Endodermal cell (in vitro differentiated cells): ENCODE measurements around the gene SRD5A2. TPM values are rescaled to one million over a fixed set of nuclear protein-coding genes. Genes with fewer than 3 reads are reported as not detected.
"Not testable (repeated sequence)": the region's sequence is repeated elsewhere in the genome, so short reads cannot be mapped to it uniquely, and the experiment has no call there.

Experiments
- DNase-seq: peaks from one replicate; pipeline ENCODE4 v3.0.0-alpha.2; 2017
- H3K27ac ChIP-seq: 2 replicates; pipeline ENCODE4 v1.5.1; 2013; ENCODE audit warnings: mild to moderate bottlenecking, low read depth, low read length, moderate library complexity
- H3K27me3 ChIP-seq: 2 replicates; pipeline ENCODE4 v1.6.1; 2013; ENCODE audit warnings: mild to moderate bottlenecking, low read length, moderate library complexity; ENCODE audit not compliant: insufficient read depth, control insufficient read depth, poor library complexity, severe bottlenecking
- H3K36me3 ChIP-seq: 2 replicates; pipeline ENCODE4 v1.7.0; 2013; ENCODE audit warnings: mild to moderate bottlenecking, low read length, moderate library complexity; ENCODE audit not compliant: control insufficient read depth, insufficient read depth
- H3K4me1 ChIP-seq: one replicate; pipeline ENCODE4 v1.7.0; 2013; ENCODE audit warnings: low read length; ENCODE audit not compliant: control insufficient read depth, insufficient read depth
- H3K4me3 ChIP-seq: 2 replicates; pipeline ENCODE4 v1.5.1; 2013; ENCODE audit warnings: mild to moderate bottlenecking, low read length, moderate library complexity
- H3K9ac ChIP-seq: 2 replicates; pipeline ENCODE4 v1.6.1; 2013; ENCODE audit warnings: mild to moderate bottlenecking, low read length, moderate library complexity; ENCODE audit not compliant: poor library complexity, severe bottlenecking; ENCODE audit errors: extremely low read depth
- H3K9me3 ChIP-seq: 2 replicates; pipeline ENCODE4 v1.6.1; 2013; ENCODE audit warnings: mild to moderate bottlenecking, low read length, moderate library complexity; ENCODE audit not compliant: control insufficient read depth
- H3K27ac Mint-ChIP-seq: 2 replicates; pipeline ENCODE4 v1.8.0; 2020; ENCODE audit warnings: mixed read lengths
- H3K27me3 Mint-ChIP-seq: 2 replicates; pipeline ENCODE4 v1.8.0; 2021; ENCODE audit warnings: mild to moderate bottlenecking, mixed read lengths; ENCODE audit not compliant: insufficient read depth
- H3K36me3 Mint-ChIP-seq: 2 replicates; pipeline ENCODE4 v1.8.0; 2020; ENCODE audit warnings: low read depth, mixed read lengths
- H3K4me1 Mint-ChIP-seq: 2 replicates; pipeline ENCODE4 v1.8.0; 2020; ENCODE audit warnings: mixed read lengths
- H3K4me3 Mint-ChIP-seq: 2 replicates; pipeline ENCODE4 v1.8.0; 2020; ENCODE audit warnings: mild to moderate bottlenecking, moderate library complexity, mixed read lengths
- H3K9me3 Mint-ChIP-seq: 2 replicates; pipeline ENCODE4 v1.8.0; 2020; ENCODE audit warnings: mild to moderate bottlenecking, mixed read lengths
- WGBS, 2 experiments: methylation state at CpG; one replicate each; pipeline versions ENCODE4 v1.1.5 to v1.1.7; 2013; ENCODE audit warnings: missing lambda C conversion rate in 2 of 2, mixed read lengths in 1 of 2; ENCODE audit not compliant: insufficient coverage in 1 of 2, insufficient read length in 1 of 2; 5-methylcytosine and 5-hydroxymethylcytosine counted together
- total RNA-seq, 2 donors: library from RNA; stranded (reverse); fragmentation: NEBNext Ultra II Directional in 1 of 2; extraction: Animal tissue kit (Norgen Biotek cat#: 25700) in 1 of 2; gene quantifications; 2 replicates in 1 of 2; 3 replicates in 1 of 2; pipeline ENCODE4 v1.2.1, GENCODE V29; 2021
- TF ChIP-seq, protein P1 (sequence below): fragments of 200-600 bp; sonication (generic); conservative IDR thresholded peaks from 2 replicates; pipeline ENCODE4 v1.5.0; 2021; ENCODE audit warnings: antibody characterized with exemption, mild to moderate bottlenecking

Gene SRD5A2
- total RNA-seq, 2 donors from 2014 or later: 0.07 TPM; not detected in 1

DNA sequence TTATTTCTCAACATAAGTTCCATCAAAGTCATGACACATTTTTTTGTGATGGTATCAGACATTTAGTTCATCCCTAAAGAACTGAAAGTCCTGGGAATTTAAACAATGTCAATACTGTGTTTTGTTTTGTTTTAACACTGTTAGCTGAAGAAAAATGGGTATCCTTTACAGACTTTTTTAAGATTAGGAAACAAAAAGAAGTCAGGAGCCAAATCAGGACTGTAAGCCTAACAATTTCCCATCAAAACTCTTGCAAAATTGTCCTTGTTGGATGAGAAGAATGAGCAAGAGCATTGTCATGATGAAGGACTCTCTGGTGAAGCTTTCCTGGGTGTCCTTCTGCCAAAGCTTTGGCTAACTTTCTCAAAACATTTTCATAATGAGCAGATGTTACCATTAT is 69.4 kb downstream of the SRD5A2 start:
- H3K27ac ChIP-seq: no peak overlapping the region
- no peak overlapping the region for H3K27ac Mint-ChIP-seq

DNA sequence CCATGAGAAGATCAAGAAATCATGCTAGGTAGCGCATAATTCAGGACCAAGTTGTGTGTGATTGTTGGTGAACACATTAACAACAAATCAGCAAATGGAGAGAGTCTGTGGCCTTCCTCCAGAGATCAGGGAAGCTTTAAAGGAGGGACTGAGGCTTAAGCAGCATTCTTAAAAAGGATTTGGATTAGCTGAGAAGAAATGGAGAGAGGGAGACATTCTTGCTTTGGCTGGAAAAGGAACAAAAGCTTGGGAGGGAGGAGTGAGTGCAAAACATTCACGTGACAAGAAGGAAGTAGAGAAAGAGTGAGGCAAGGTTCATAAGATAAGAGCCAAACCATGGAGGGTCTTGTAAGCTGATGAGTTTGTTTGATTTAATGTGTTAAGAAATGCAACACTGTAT is 75.6 kb downstream of the SRD5A2 start:
- H3K36me3 Mint-ChIP-seq: no peaks in the 10 kb centered on the region
- peaks cover 3% of the 10 kb centered on the region for H3K9me3 Mint-ChIP-seq
- peaks cover 22% of the 10 kb centered on the region for H3K4me1 Mint-ChIP-seq
- 60 to 79% methylated on average over 2 of the region's 2 CpGs for WGBS, 2 experiments
- Histone ChIP-seq H3K36me3 (no peaks in the 10 kb centered on the region), H3K27ac (no peak overlapping the region), H3K9me3 (no peaks in the 10 kb centered on the region), H3K27me3 (no peaks in the 10 kb centered on the region), H3K4me1 (peaks cover 5% of the 10 kb centered on the region), H3K9ac (no peak overlapping the region), H3K4me3 (peak overlapping the region; percentile 16)
- peak overlapping the region; percentile 71 for H3K27ac Mint-ChIP-seq
- no peaks in the 10 kb centered on the region for H3K27me3 Mint-ChIP-seq
- no peak overlapping the region for H3K4me3 Mint-ChIP-seq
- TF ChIP-seq, protein P1, sequence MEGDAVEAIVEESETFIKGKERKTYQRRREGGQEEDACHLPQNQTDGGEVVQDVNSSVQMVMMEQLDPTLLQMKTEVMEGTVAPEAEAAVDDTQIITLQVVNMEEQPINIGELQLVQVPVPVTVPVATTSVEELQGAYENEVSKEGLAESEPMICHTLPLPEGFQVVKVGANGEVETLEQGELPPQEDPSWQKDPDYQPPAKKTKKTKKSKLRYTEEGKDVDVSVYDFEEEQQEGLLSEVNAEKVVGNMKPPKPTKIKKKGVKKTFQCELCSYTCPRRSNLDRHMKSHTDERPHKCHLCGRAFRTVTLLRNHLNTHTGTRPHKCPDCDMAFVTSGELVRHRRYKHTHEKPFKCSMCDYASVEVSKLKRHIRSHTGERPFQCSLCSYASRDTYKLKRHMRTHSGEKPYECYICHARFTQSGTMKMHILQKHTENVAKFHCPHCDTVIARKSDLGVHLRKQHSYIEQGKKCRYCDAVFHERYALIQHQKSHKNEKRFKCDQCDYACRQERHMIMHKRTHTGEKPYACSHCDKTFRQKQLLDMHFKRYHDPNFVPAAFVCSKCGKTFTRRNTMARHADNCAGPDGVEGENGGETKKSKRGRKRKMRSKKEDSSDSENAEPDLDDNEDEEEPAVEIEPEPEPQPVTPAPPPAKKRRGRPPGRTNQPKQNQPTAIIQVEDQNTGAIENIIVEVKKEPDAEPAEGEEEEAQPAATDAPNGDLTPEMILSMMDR: no peak
- no peak for DNase-seq

More for the DNA sequence above, 69.4 kb downstream of the SRD5A2 start:
- Histone ChIP-seq H3K9me3 (no peaks in the 10 kb centered on the region), H3K9ac (no peak overlapping the region), H3K36me3 (no peaks in the 10 kb centered on the region), H3K27me3 (no peaks in the 10 kb centered on the region), H3K4me1 (no peaks in the 10 kb centered on the region), H3K4me3 (no peak overlapping the region)
- TF ChIP-seq, protein P1: no peak
- Mint-ChIP-seq H3K27me3 (peaks cover 7% of the 10 kb centered on the region), H3K36me3 (no peaks in the 10 kb centered on the region), H3K4me3 (no peak overlapping the region), H3K4me1 (no peaks in the 10 kb centered on the region), H3K9me3 (no peaks in the 10 kb centered on the region)
- no peak for DNase-seq

DNA sequence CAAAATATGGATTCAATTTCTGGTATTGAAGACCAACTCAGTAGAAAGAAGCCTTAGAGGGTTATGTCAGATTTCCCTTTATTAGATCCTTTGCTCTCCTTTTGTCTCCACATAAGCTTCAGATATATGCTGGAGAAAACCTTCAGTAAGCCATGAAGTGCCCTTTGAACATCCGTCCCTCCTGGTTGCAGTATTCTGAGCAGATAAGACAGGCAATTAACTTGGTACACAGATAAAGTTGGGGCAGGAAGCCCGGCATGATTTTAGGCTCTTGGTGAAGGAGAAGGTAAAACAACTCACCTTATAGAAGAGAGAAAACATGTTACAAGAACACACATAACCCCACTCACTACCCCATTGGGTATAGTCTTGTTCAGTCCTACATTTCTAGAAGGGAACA is 76.4 kb downstream of the SRD5A2 start:
- no peaks in the 10 kb centered on the region for H3K9me3 ChIP-seq
- no peaks in the 10 kb centered on the region for H3K36me3 ChIP-seq
- peak overlapping the region; percentile 16 for H3K4me3 ChIP-seq
- Mint-ChIP-seq H3K4me1 (peaks cover 22% of the 10 kb centered on the region), H3K27ac (peak overlapping the region; percentile 71), H3K4me3 (no peak overlapping the region), H3K9me3 (peaks cover 4% of the 10 kb centered on the region), H3K27me3 (no peaks in the 10 kb centered on the region), H3K36me3 (no peaks in the 10 kb centered on the region)
- no peak overlapping the region for H3K27ac ChIP-seq
- DNase-seq: no peak
- H3K27me3 ChIP-seq: no peaks in the 10 kb centered on the region
- H3K9ac ChIP-seq: no peak overlapping the region
- 94% methylated on average over 2 of the region's 2 CpGs; no CpG with 5 or more reads in 1 of the 2 experiments for WGBS, 2 experiments
- TF ChIP-seq, protein P1: no peak
- peaks cover 5% of the 10 kb centered on the region for H3K4me1 ChIP-seq

DNA sequence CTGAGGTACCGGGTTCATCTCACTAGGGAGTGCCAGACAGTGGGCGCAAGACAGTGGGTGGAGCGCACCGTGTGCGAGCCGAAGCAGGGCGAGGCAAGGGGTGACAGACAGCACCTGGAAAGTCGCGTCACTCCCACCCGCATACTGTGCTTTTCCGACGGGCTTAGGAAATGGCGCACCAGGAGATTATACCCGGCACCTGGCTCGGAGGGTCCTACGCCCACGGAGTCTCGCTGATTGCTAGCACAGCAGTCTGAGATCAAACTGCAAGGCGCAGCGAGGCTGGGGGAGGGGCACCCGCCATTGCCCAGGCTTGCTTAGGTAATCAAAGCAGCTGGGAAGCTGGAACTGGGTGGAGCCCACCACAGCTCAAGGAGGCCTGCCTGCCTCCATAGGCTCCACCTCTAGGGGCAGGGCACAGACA is 84.3 kb downstream of the SRD5A2 start:
- H3K4me3 ChIP-seq: peak overlapping the region; percentile 65

More for the DNA sequence above, 84.3 kb downstream of the SRD5A2 start:
- H3K9me3 Mint-ChIP-seq: peaks cover 36% of the 10 kb centered on the region
- H3K27me3 ChIP-seq, H3K4me1 Mint-ChIP-seq, H3K36me3 ChIP-seq, H3K4me1 ChIP-seq, H3K9me3 ChIP-seq, H3K27me3 Mint-ChIP-seq, H3K27ac ChIP-seq, H3K36me3 Mint-ChIP-seq: not testable (repeated sequence)
- DNase-seq: peak; percentile 78
- peak overlapping the region; percentile 98 for H3K27ac Mint-ChIP-seq
- peak overlapping the region; percentile 80 for H3K4me3 Mint-ChIP-seq
- H3K9ac ChIP-seq: peak overlapping the region; percentile 34
- 48 to 50% methylated on average over 9 to 21 of the region's 21 CpGs for WGBS, 2 experiments
